WTC11 (cell line): ENCODE data around the gene OPCML. TPM values are rescaled to one million over a fixed set of nuclear protein-coding genes. Genes with fewer than 3 reads are reported as not detected.

Experiments
- ATAC-seq: fragments of 200-7000 bp; cut with Tn5 transposase; 2 replicates; pipeline ENCODE4 v1.10.0; 2021; ENCODE audit warnings: mild to moderate bottlenecking, moderate library complexity
- CTCF ChIA-PET: fragments of 300-600 bp; sonication (Branson Sonifier 250); formaldehyde crosslinking; loops from one replicate; lab custom pipeline; 2021; ENCODE audit warnings: antibody characterized with exemption; lab: Charles Lee
- POLR2A ChIA-PET: fragments of 350-600 bp; sonication (Branson Sonifier 250); formaldehyde crosslinking; loops from one replicate; lab custom pipeline; 2021; ENCODE audit warnings: antibody characterized with exemption; lab: Charles Lee
- DNase-seq: peaks from one replicate; pipeline ENCODE4 v3.0.0; 2021; ENCODE audit warnings: low spot score
- H3K27ac Mint-ChIP-seq: 2 replicates; pipeline ENCODE4 v1.8.0; 2021; ENCODE audit warnings: mixed read lengths
- H3K27me3 Mint-ChIP-seq: 2 replicates; pipeline ENCODE4 v1.8.0; 2021; ENCODE audit warnings: low read depth, mild to moderate bottlenecking, moderate library complexity, mixed read lengths
- H3K36me3 Mint-ChIP-seq: 2 replicates; pipeline ENCODE4 v1.8.0; 2021; ENCODE audit warnings: mixed read lengths
- H3K4me1 Mint-ChIP-seq: 2 replicates; pipeline ENCODE4 v1.8.0; 2022; ENCODE audit warnings: mixed read lengths
- H3K4me3 Mint-ChIP-seq: 2 replicates; pipeline ENCODE4 v1.8.0; 2021; ENCODE audit warnings: mild to moderate bottlenecking, moderate library complexity, mixed read lengths
- H3K9me3 Mint-ChIP-seq: 2 replicates; pipeline ENCODE4 v1.8.0; 2021; ENCODE audit warnings: mixed read lengths
- CREB1 ChIP-seq: sonication (generic); formaldehyde crosslinking; IDR thresholded peaks from 2 replicates; pipeline ENCODE4 v1.8.0; 2023; ENCODE audit warnings: mild to moderate bottlenecking, missing genetic modification reagents
- EMX1 ChIP-seq: fragments of 250-450 bp; sonication (Bioruptor Pico); IDR thresholded peaks from 2 replicates; pipeline ENCODE4 v1.8.0; 2021; ENCODE audit warnings: mild to moderate bottlenecking
- FOXK1 ChIP-seq: sonication (generic); formaldehyde crosslinking; IDR thresholded peaks from 2 replicates; pipeline ENCODE4 v1.8.0; 2022; ENCODE audit warnings: mild to moderate bottlenecking, moderate library complexity, missing genetic modification reagents
- GTF2I ChIP-seq: fragments of 250-450 bp; sonication (Bioruptor Pico); conservative IDR thresholded peaks from 2 replicates; pipeline ENCODE4 v1.4.0; 2021; ENCODE audit warnings: mild to moderate bottlenecking
- MXD4 ChIP-seq: fragments of 250-450 bp; sonication (Bioruptor Pico); IDR thresholded peaks from 2 replicates; pipeline ENCODE4 v1.8.0; 2021; ENCODE audit warnings: mild to moderate bottlenecking, moderate library complexity, borderline replicate concordance
- NFE2L1 ChIP-seq: sonication (generic); formaldehyde crosslinking; IDR thresholded peaks from 2 replicates; pipeline ENCODE4 v1.8.1; 2023; ENCODE audit warnings: missing genetic modification reagents
- SOX15 ChIP-seq: fragments of 250-450 bp; sonication (Bioruptor Pico); IDR thresholded peaks from 2 replicates; pipeline ENCODE4 v1.9.0; 2021; ENCODE audit warnings: mild to moderate bottlenecking
- ZBTB21 ChIP-seq: sonication (generic); formaldehyde crosslinking; IDR thresholded peaks from 2 replicates; pipeline ENCODE4 v1.8.1; 2023; ENCODE audit warnings: mild to moderate bottlenecking, missing genetic modification reagents, borderline replicate concordance
- ZNF671 ChIP-seq: fragments of 250-450 bp; sonication (Bioruptor Pico); IDR thresholded peaks from 2 replicates; pipeline ENCODE4 v1.8.0; 2021; ENCODE audit warnings: mild to moderate bottlenecking
- total RNA-seq: library from RNA; stranded (reverse); gene quantifications from 3 replicates; pipeline ENCODE4 v1.2.3, GENCODE V29; 2021
- TF ChIP-seq, protein P1 (sequence below): sonication (generic); formaldehyde crosslinking; conservative IDR thresholded peaks from 2 replicates; pipeline ENCODE4 v1.8.1; 2023; ENCODE audit warnings: mild to moderate bottlenecking, low read depth, missing genetic modification reagents, moderate library complexity
- TF ChIP-seq, protein P2 (sequence below): sonication (generic); formaldehyde crosslinking; IDR thresholded peaks from 2 replicates; pipeline ENCODE4 v1.8.1; 2023; ENCODE audit warnings: mild to moderate bottlenecking, missing genetic modification reagents
- TF ChIP-seq, protein P3 (sequence below): sonication (generic); formaldehyde crosslinking; IDR thresholded peaks from 2 replicates; pipeline ENCODE4 v1.8.1; 2023; ENCODE audit warnings: mild to moderate bottlenecking, missing genetic modification reagents, moderate library complexity
- TF ChIP-seq, protein P4 (sequence below): sonication (generic); formaldehyde crosslinking; IDR thresholded peaks from 2 replicates; pipeline ENCODE4 v1.8.1; 2022; ENCODE audit warnings: low read depth, missing genetic modification reagents, borderline replicate concordance

Gene OPCML
- total RNA-seq, 1 experiment from 2014 or later: 1.5 TPM

DNA sequence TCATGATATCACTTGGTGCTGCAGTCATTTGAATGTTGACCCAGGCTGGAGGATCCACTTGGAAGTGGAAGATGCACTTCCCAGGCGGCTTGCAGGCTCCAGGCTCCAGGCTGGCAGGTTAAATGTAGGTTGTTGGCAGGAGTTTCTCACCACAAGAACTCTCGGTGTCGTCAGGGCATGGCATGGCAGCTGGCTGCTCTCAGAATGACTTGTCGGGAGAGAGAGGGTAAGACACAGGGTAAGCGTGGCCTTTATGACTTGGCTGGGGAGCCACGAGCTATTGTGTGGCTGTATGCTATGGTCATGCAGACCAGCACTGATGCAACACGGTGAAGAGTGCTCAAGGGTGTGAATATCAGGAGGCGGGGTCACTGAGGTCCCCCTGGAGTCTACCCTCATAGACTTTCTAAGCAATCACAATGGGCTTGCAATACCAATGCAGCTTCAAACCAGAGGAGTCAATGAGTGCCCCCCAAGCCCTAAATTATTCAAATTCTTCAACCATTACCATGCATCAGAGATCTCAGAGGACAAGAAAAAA is 1027.7 kb downstream of the OPCML start (continued):
- TF ChIP-seq, protein P1, sequence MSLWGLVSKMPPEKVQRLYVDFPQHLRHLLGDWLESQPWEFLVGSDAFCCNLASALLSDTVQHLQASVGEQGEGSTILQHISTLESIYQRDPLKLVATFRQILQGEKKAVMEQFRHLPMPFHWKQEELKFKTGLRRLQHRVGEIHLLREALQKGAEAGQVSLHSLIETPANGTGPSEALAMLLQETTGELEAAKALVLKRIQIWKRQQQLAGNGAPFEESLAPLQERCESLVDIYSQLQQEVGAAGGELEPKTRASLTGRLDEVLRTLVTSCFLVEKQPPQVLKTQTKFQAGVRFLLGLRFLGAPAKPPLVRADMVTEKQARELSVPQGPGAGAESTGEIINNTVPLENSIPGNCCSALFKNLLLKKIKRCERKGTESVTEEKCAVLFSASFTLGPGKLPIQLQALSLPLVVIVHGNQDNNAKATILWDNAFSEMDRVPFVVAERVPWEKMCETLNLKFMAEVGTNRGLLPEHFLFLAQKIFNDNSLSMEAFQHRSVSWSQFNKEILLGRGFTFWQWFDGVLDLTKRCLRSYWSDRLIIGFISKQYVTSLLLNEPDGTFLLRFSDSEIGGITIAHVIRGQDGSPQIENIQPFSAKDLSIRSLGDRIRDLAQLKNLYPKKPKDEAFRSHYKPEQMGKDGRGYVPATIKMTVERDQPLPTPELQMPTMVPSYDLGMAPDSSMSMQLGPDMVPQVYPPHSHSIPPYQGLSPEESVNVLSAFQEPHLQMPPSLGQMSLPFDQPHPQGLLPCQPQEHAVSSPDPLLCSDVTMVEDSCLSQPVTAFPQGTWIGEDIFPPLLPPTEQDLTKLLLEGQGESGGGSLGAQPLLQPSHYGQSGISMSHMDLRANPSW (CRISPR knock-in tag): no peak

DNA sequence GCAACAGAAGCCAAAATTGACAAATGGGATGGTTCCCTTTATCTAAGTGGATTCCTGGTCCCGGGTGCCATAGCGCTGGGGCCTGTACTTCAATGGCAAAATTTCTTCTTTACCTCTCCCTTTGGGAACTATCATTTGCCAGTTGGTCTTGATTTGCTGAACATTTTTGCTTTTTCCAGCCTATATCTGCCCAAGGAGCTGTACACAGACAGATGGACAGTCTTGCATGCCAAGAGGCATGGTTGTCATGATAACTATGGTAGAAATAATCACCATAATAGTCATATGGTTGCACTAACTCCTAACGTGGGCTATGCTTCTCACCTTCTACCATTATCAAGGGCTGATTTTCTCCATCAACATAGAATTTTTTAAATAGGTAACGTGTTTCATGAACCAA is 1030.9 kb downstream of the OPCML start:
- Mint-ChIP-seq H3K9me3 (peaks cover 8% of the 10 kb centered on the region), H3K36me3 (no peaks in the 10 kb centered on the region; the same call in 1 of the 2 replicates)
- POLR2A ChIA-PET: no interaction called here

DNA sequence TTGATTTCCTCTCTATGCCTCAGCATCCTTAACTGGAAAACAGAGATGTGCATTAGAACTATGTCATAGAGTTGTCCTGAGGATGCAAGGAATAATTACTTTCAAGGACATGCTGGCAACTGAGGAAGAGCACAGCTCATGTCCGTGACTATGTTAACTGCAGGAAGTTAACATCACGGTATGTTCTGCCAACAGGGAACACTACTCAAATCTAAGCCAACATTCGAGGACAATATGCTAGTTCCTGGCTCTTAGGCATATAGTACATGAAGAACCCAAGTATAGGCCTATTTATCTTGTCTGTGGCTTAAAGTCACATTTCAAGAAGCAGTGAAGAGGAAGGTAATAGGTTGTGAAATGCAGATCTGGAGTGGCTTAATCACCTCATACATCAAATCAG is 1032.6 kb downstream of the OPCML start:
- H3K27ac Mint-ChIP-seq: no peak overlapping the region
- no peak for ATAC-seq
- POLR2A ChIA-PET: no interaction called here
- no peaks in the 10 kb centered on the region for H3K27me3 Mint-ChIP-seq
- peaks cover 8% of the 10 kb centered on the region for H3K9me3 Mint-ChIP-seq
- H3K4me1 Mint-ChIP-seq: peaks cover 18% of the 10 kb centered on the region
- H3K4me3 Mint-ChIP-seq: no peak overlapping the region
- DNase-seq: no peak
- TF ChIP-seq ZNF671 (CRISPR knock-in tag) (no peak), MXD4 (CRISPR knock-in tag) (no peak), EMX1 (no peak), CREB1 (CRISPR knock-in tag) (no peak)
- TF ChIP-seq, protein P1 (CRISPR knock-in tag): no peak
- TF ChIP-seq, protein P2, sequence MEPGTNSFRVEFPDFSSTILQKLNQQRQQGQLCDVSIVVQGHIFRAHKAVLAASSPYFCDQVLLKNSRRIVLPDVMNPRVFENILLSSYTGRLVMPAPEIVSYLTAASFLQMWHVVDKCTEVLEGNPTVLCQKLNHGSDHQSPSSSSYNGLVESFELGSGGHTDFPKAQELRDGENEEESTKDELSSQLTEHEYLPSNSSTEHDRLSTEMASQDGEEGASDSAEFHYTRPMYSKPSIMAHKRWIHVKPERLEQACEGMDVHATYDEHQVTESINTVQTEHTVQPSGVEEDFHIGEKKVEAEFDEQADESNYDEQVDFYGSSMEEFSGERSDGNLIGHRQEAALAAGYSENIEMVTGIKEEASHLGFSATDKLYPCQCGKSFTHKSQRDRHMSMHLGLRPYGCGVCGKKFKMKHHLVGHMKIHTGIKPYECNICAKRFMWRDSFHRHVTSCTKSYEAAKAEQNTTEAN (CRISPR knock-in tag): no peak
- no peaks in the 10 kb centered on the region; the same call in 1 of the 2 replicates for H3K36me3 Mint-ChIP-seq
- CTCF ChIA-PET: interaction anchor here (0.5 kb wide), 1 partner anchor 1526 kb away, joined by 3 read pairs; no protein-coding TSS in a partner anchor

More for the DNA sequence above, 1030.9 kb downstream of the OPCML start:
- Mint-ChIP-seq H3K27ac (no peak overlapping the region), H3K27me3 (no peaks in the 10 kb centered on the region; the same call in 1 of the 2 replicates), H3K4me1 (peaks cover 25% of the 10 kb centered on the region), H3K4me3 (no peak overlapping the region)
- DNase-seq (no peak), ATAC-seq (no peak)
- CTCF ChIA-PET: no interaction called here
- no peak for TF ChIP-seq NFE2L1 (CRISPR knock-in tag)
- TF ChIP-seq GTF2I (CRISPR knock-in tag): no peak
- no peak for TF ChIP-seq SOX15 (CRISPR knock-in tag)
- TF ChIP-seq, protein P3, sequence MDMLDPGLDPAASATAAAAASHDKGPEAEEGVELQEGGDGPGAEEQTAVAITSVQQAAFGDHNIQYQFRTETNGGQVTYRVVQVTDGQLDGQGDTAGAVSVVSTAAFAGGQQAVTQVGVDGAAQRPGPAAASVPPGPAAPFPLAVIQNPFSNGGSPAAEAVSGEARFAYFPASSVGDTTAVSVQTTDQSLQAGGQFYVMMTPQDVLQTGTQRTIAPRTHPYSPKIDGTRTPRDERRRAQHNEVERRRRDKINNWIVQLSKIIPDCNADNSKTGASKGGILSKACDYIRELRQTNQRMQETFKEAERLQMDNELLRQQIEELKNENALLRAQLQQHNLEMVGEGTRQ (CRISPR knock-in tag): no peak
- no peak for TF ChIP-seq CREB1 (CRISPR knock-in tag)
- TF ChIP-seq ZBTB21 (CRISPR knock-in tag): no peak
- TF ChIP-seq, protein P4, sequence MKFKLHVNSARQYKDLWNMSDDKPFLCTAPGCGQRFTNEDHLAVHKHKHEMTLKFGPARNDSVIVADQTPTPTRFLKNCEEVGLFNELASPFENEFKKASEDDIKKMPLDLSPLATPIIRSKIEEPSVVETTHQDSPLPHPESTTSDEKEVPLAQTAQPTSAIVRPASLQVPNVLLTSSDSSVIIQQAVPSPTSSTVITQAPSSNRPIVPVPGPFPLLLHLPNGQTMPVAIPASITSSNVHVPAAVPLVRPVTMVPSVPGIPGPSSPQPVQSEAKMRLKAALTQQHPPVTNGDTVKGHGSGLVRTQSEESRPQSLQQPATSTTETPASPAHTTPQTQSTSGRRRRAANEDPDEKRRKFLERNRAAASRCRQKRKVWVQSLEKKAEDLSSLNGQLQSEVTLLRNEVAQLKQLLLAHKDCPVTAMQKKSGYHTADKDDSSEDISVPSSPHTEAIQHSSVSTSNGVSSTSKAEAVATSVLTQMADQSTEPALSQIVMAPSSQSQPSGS (CRISPR knock-in tag): no peak
- no peak for TF ChIP-seq EMX1
- TF ChIP-seq FOXK1 (CRISPR knock-in tag): no peak
